SKM-1 (cell line): ENCODE data around the gene PDGFD.
A peak's percentile ranks its signal among the peaks of the same experiment; 100 is the strongest.

Experiments
- DNase-seq: peaks from one replicate; lab custom pipeline; 2025; ENCODE audit not compliant: unreplicated experiment; lab: John Stamatoyannopoulos, UW

The PDGFD gene

GRCh38 chr11:104095791-104096190 is 68.2 kb downstream of the PDGFD start:
- no peak for DNase-seq

GRCh38 chr11:104094576-104094975 is 69.4 kb downstream of the PDGFD start:
- DNase-seq: no peak

- DNase-seq: no peak
Observed at GRCh38 chr11:104093426-104094280, 70.3 kb downstream of the PDGFD start.

- DNase-seq: no peak
Observed at GRCh38 chr11:104092744-104093143, 71.2 kb downstream of the PDGFD start.

GRCh38 chr11:104091281-104092096 is 72.5 kb downstream of the PDGFD start:
- no peak for DNase-seq

- DNase-seq: no peak
Observed at GRCh38 chr11:104090767-104091166, 73.2 kb downstream of the PDGFD start.

GRCh38 chr11:104089481-104089880 is 74.5 kb downstream of the PDGFD start:
- DNase-seq: no peak

GRCh38 chr11:104086621-104087020 is 77.3 kb downstream of the PDGFD start:
- no peak for DNase-seq

GRCh38 chr11:104078995-104079394 is 85.0 kb downstream of the PDGFD start:
- DNase-seq: no peak

- peak; percentile 29 for DNase-seq
Observed at GRCh38 chr11:104078245-104078644, 85.7 kb downstream of the PDGFD start.

- DNase-seq: no peak
Observed at GRCh38 chr11:104076455-104076854, 87.5 kb downstream of the PDGFD start.

- no peak for DNase-seq
Observed at GRCh38 chr11:104075706-104076105, 88.2 kb downstream of the PDGFD start.

GRCh38 chr11:104075091-104075490 is 88.9 kb downstream of the PDGFD start:
- DNase-seq: no peak

GRCh38 chr11:104073950-104074705 is 89.8 kb downstream of the PDGFD start:
- peak; percentile 78 for DNase-seq

GRCh38 chr11:104067534-104067933 is 96.4 kb downstream of the PDGFD start:
- no peak for DNase-seq

- no peak for DNase-seq
Observed at GRCh38 chr11:104064034-104064630, 99.8 kb downstream of the PDGFD start.

- no peak for DNase-seq
Observed at GRCh38 chr11:104061853-104062521, 102.0 kb downstream of the PDGFD start.

GRCh38 chr11:104060820-104061219 is 103.1 kb downstream of the PDGFD start:
- no peak for DNase-seq

GRCh38 chr11:104060004-104060794 is 103.7 kb downstream of the PDGFD start:
- DNase-seq: no peak

- DNase-seq: no peak
Observed at GRCh38 chr11:104058680-104059079, 105.3 kb downstream of the PDGFD start.
